ENCODE measurements around the gene ZFP36L2. TPM values are rescaled to one million over a fixed set of nuclear protein-coding genes. Genes with fewer than 3 reads are reported as not detected.

Gene ZFP36L2
- total and polyA plus RNA-seq, 10 of the 15 experiments (the other 5 are each of a cell fraction or from before 2014, with no cell fraction given) = 4.3 to 64.9 (median 19.5) TPM

GRCh38 chr2:43188561-43189386 is 37.6 kb downstream of the ZFP36L2 start:
- Histone ChIP-seq H3K27ac (ENCODE audit: control insufficient read depth, insufficient read depth) (no peak overlapping the region), H4K20me1 (ENCODE audit: control insufficient read depth, insufficient read depth) (no peaks in the 10 kb centered on the region), H3K9me3 (replicated peaks; ENCODE audit: control insufficient read depth, insufficient read depth, low read length) (no peaks in the 10 kb centered on the region), H3K36me3 (ENCODE audit: control insufficient read depth in 2 of 2, insufficient read depth in 2 of 2, low read length in 1 of 2) (no peaks in the 10 kb centered on the region), H3K9ac (ENCODE audit: control insufficient read depth, insufficient read depth, low read length) (no peak overlapping the region), H3K4me1 (ENCODE audit: control insufficient read depth, insufficient read depth, low read length) (peaks cover under 1% of the 10 kb centered on the region; the same call in 1 of the 2 replicates), H2AFZ (ENCODE audit: control insufficient read depth, low read depth, low read length) (no peak overlapping the region), H3K79me2 (ENCODE audit: control insufficient read depth, insufficient read depth, low read length) (no peaks in the 10 kb centered on the region), H3K4me2 (ENCODE audit: control insufficient read depth, insufficient read depth) (no peak overlapping the region), H3K4me3 (no peak overlapping the region), H3K27me3 (replicated peaks in 1 of 2; ENCODE audit: control insufficient read depth in 2 of 2, insufficient read depth in 2 of 2, low read length in 1 of 2) (no peaks in the 10 kb centered on the region)
- 66% methylated on average over 16 of the region's 16 CpGs for WGBS (ENCODE audit: insufficient coverage, insufficient replicate concordance, low lambda C conversion rate, missing lambda C conversion rate)
- ChIA-PET SMC1A (ENCODE audit: uncharacterized antibody, unreplicated experiment) (interaction anchor here (1.0 to 1.5 kb wide), 2 partner anchors 12 to 14 kb away, joined by 4 to 5 read pairs; no protein-coding TSS in a partner anchor), CTCF (no interaction called here), POLR2A (interaction anchor here (0.7 to 1.0 kb wide), 2 partner anchors 11 to 23 kb away, joined by 3 to 4 read pairs; no protein-coding TSS in a partner anchor), RAD21 (ENCODE audit: unreplicated experiment) (interaction anchor here (0.7 kb wide), 1 partner anchor 165 kb away, joined by 3 read pairs; no protein-coding TSS in a partner anchor)
- ATAC-seq (no peak), FAIRE-seq (no peak), DNase-seq (ENCODE audit: low read depth, low spot score) (no peak)
- no TSS peak for BruUV-seq (replicated peaks)
- intact Hi-C loops (cut with micrococcal nuclease; ENCODE audit: unreplicated experiment) = no loop called here
- TF ChIP-seq STAT1 (conservative IDR thresholded peaks at IDR 0.05) = no peak
- TF ChIP-seq MYC (IDR thresholded peaks at IDR 0.05; ENCODE audit: insufficient read depth, insufficient read length, insufficient replicate concordance, low read length, severe bottlenecking) = no peak
- TF ChIP-seq NKRF (conservative IDR thresholded peaks at IDR 0.05) = no peak
- no peak for TF ChIP-seq SUPT20H (IDR thresholded peaks at IDR 0.05; ENCODE audit: borderline replicate concordance, control insufficient read depth, low read depth, low read length)
- TF ChIP-seq RB1 (IDR thresholded peaks at IDR 0.05; ENCODE audit: borderline replicate concordance) = no peak
- TF ChIP-seq ZBTB4 (CRISPR knock-in tag; IDR thresholded peaks at IDR 0.05) = no peak
- no peak for TF ChIP-seq CHD2 (IDR thresholded peaks at IDR 0.05; ENCODE audit: borderline replicate concordance, low read depth, low read length)
- no peak for TF ChIP-seq SREBF1 (IDR thresholded peaks at IDR 0.05; ENCODE audit: low read length)
- no peak for TF ChIP-seq E4F1 (IDR thresholded peaks at IDR 0.05; ENCODE audit: borderline replicate concordance, partially characterized antibody)
- TF ChIP-seq NFYA (IDR thresholded peaks at IDR 0.05; ENCODE audit: borderline replicate concordance, low read depth, low read length) = no peak
- no peak for TF ChIP-seq NBN (IDR thresholded peaks at IDR 0.05)
- in situ Hi-C loops (cut with MboI) = no loop called here
